H1 (cell line): ENCODE measurements around the gene LIG1. TPM values are rescaled to one million over a fixed set of nuclear protein-coding genes. Genes with fewer than 3 reads are reported as not detected.
"Not testable (repeated sequence)": the region's sequence is repeated elsewhere in the genome, so short reads cannot be mapped to it uniquely, and the experiment has no call there.

Experiments used
- CTCF ChIA-PET: fragments of 300-600 bp; sonication (Branson Sonifier 250); formaldehyde crosslinking; loops from one replicate; lab custom pipeline; 2021; ENCODE audit not compliant: partially characterized antibody; lab: Charles Lee
- POLR2A ChIA-PET: fragments of 300-600 bp; sonication (Branson Sonifier 250); formaldehyde crosslinking; loops from one replicate; lab custom pipeline; 2021; ENCODE audit warnings: inconsistent platforms; ENCODE audit not compliant: partially characterized antibody; lab: Charles Lee
- DNase-seq, 2 experiments: peaks; one replicate each; pipeline versions ENCODE4 v3.0.0 to v3.0.0-alpha.2; 2010 to 2022; ENCODE audit warnings: low spot score in 2 of 2, low read depth in 1 of 2, mixed read lengths in 1 of 2
- FAIRE-seq: peaks from 2 replicates; lab custom pipeline; 2011; peaks lifted over from hg19 to GRCh38; lab: Jason Lieb, UNC
- H2AFZ ChIP-seq: 2 replicates; pipeline ENCODE4 v1.8.1; 2012; ENCODE audit warnings: low read length, inconsistent platforms
- H2AK5ac ChIP-seq: 2 replicates; pipeline ENCODE4 v1.6.1; 2013; ENCODE audit warnings: low read depth, low read length
- H2BK120ac ChIP-seq: replicated peaks from 2 replicates; pipeline ENCODE3; 2013; ENCODE audit warnings: low read depth, low read length, inconsistent platforms
- H2BK12ac ChIP-seq: 2 replicates; pipeline ENCODE4 v1.6.1; 2013; ENCODE audit warnings: low read depth, low read length
- H2BK15ac ChIP-seq: 2 replicates; pipeline ENCODE4 v1.6.1; 2013; ENCODE audit warnings: low read length
- H2BK20ac ChIP-seq: 2 replicates; pipeline ENCODE4 v1.6.1; 2013; ENCODE audit warnings: low read length
- H2BK5ac ChIP-seq: 2 replicates; pipeline ENCODE4 v1.6.1; 2013; ENCODE audit warnings: low read depth, low read length
- H3K14ac ChIP-seq: 2 replicates; pipeline ENCODE4 v1.6.1; 2013; ENCODE audit warnings: inconsistent platforms; ENCODE audit not compliant: insufficient read length
- H3K18ac ChIP-seq: 2 replicates; pipeline ENCODE4 v1.6.1; 2013; ENCODE audit warnings: low read length; ENCODE audit errors: extremely low read depth
- H3K23ac ChIP-seq: 2 replicates; pipeline ENCODE4 v1.6.1; 2013; ENCODE audit warnings: inconsistent platforms; ENCODE audit not compliant: insufficient read length
- H3K23me2 ChIP-seq: 2 replicates; pipeline ENCODE4 v1.6.1; 2013; ENCODE audit warnings: low read depth, low read length
- H3K27ac ChIP-seq: 2 replicates; pipeline ENCODE4 v1.6.1; 2011; ENCODE audit warnings: low read depth, low read length, inconsistent platforms
- H3K27me3 ChIP-seq, 4 experiments: replicated peaks in 1 of 4; 1 replicate in 1 of 4; 2 replicates in 3 of 4; pipeline versions ENCODE4 v1.6.1 to v1.8.1; 2011 to 2013; ENCODE audit warnings: low read length in 3 of 4, mild to moderate bottlenecking in 3 of 4, inconsistent platforms in 2 of 4, mixed read lengths in 2 of 4, moderate library complexity in 1 of 4; ENCODE audit not compliant: control insufficient read depth in 3 of 4, insufficient read depth in 3 of 4; ENCODE audit errors: extremely low read depth in 1 of 4
- H3K36me3 ChIP-seq, 4 experiments: 2 replicates each; pipeline versions ENCODE4 v1.6.1 to v1.8.1; 2011 to 2013; ENCODE audit warnings: mild to moderate bottlenecking in 4 of 4, low read length in 3 of 4, moderate library complexity in 2 of 4, control low read depth in 1 of 4, inconsistent platforms in 1 of 4; ENCODE audit not compliant: insufficient read depth in 4 of 4, control insufficient read depth in 2 of 4
- H3K4ac ChIP-seq: replicated peaks from 2 replicates; pipeline ENCODE3; 2013; ENCODE audit warnings: low read length, low read depth, mixed read lengths, inconsistent platforms; ENCODE audit not compliant: insufficient read length
- H3K4me1 ChIP-seq, 4 experiments: replicated peaks in 1 of 4; 1 replicate in 1 of 4; 2 replicates in 3 of 4; pipeline versions ENCODE4 v1.6.1 to v1.8.1; 2011 to 2013; ENCODE audit warnings: low read length in 3 of 4, inconsistent platforms in 2 of 4, mixed read lengths in 1 of 4; ENCODE audit not compliant: insufficient read depth in 4 of 4, control insufficient read depth in 3 of 4
- H3K4me2 ChIP-seq, 2 experiments: 2 replicates each; pipeline versions ENCODE4 v1.6.1 to v1.8.1; 2011 to 2013; ENCODE audit warnings: low read depth in 2 of 2, low read length in 2 of 2, control low read depth in 1 of 2, inconsistent platforms in 1 of 2, mild to moderate bottlenecking in 1 of 2; ENCODE audit not compliant: insufficient read depth in 1 of 2
- H3K4me3 ChIP-seq, 4 experiments: fragments of 200-600, 300-600 bp in 1 of 4; sonication (generic), shearing (Covaris generic), sonication (Bioruptor Twin) in 1 of 4; 2 replicates each; pipeline versions ENCODE4 v1.5.1 to v1.8.1; 2011 to 2016; ENCODE audit warnings: low read length in 4 of 4, low read depth in 3 of 4, control low read depth in 2 of 4, inconsistent platforms in 2 of 4, mild to moderate bottlenecking in 2 of 4, mixed read lengths in 1 of 4, moderate library complexity in 1 of 4; ENCODE audit not compliant: insufficient read depth in 2 of 4; ENCODE audit errors: extremely low read depth in 1 of 4
- H3K56ac ChIP-seq: replicated peaks from 2 replicates; pipeline ENCODE3; 2013; ENCODE audit warnings: low read depth, mild to moderate bottlenecking, mixed read lengths, low read length, inconsistent platforms; ENCODE audit not compliant: insufficient read length
- H3K79me1 ChIP-seq: 2 replicates; pipeline ENCODE4 v1.6.1; 2013; ENCODE audit warnings: low read depth, low read length, control low read depth
- H3K79me2 ChIP-seq, 2 experiments: 2 replicates each; pipeline versions ENCODE4 v1.6.1 to v1.8.1; 2012 to 2013; ENCODE audit warnings: low read length in 2 of 2, mild to moderate bottlenecking in 2 of 2, inconsistent platforms in 1 of 2; ENCODE audit not compliant: insufficient read depth in 2 of 2, control insufficient read depth in 1 of 2
- H3K9ac ChIP-seq, 4 experiments: replicated peaks in 1 of 4; 1 replicate in 1 of 4; 2 replicates in 3 of 4; pipeline versions ENCODE4 v1.6.1 to v1.8.1; 2011 to 2013; ENCODE audit warnings: low read depth in 3 of 4, low read length in 3 of 4, control low read depth in 2 of 4, mild to moderate bottlenecking in 2 of 4, moderate library complexity in 2 of 4, inconsistent platforms in 1 of 4; ENCODE audit errors: extremely low read depth in 1 of 4
- H3K9me3 ChIP-seq, 2 experiments: 2 replicates each; pipeline versions ENCODE4 v1.6.1 to v1.8.1; 2012 to 2013; ENCODE audit warnings: mild to moderate bottlenecking in 2 of 2, moderate library complexity in 2 of 2, control low read depth in 1 of 2, inconsistent platforms in 1 of 2, low read depth in 1 of 2, low read length in 1 of 2, mixed read lengths in 1 of 2; ENCODE audit not compliant: insufficient read depth in 2 of 2
- H4K20me1 ChIP-seq, 2 experiments: replicated peaks in 1 of 2; 2 replicates each; pipeline versions ENCODE3 to v1.8.1; 2011 to 2013; ENCODE audit warnings: inconsistent platforms in 2 of 2, low read length in 2 of 2, mild to moderate bottlenecking in 1 of 2; ENCODE audit not compliant: insufficient read depth in 2 of 2, control insufficient read depth in 1 of 2
- H4K5ac ChIP-seq: 2 replicates; pipeline ENCODE4 v1.6.1; 2013; ENCODE audit warnings: low read length, low read depth, mixed read lengths, inconsistent platforms; ENCODE audit not compliant: insufficient read length
- H4K8ac ChIP-seq: 2 replicates; pipeline ENCODE4 v1.8.0; 2013; ENCODE audit warnings: mild to moderate bottlenecking, moderate library complexity, low read length, inconsistent platforms; ENCODE audit not compliant: insufficient read depth; ENCODE audit errors: extremely low read depth
- H4K91ac ChIP-seq: replicated peaks from 2 replicates; pipeline ENCODE3; 2013; ENCODE audit warnings: low read length, mixed read lengths, inconsistent platforms; ENCODE audit not compliant: insufficient read length
- KDM1A ChIP-seq: fragments of 200-600, 300-600 bp; sonication (generic); IDR thresholded peaks from 2 replicates; pipeline ENCODE4 v1.7.1; 2016; ENCODE audit warnings: mild to moderate bottlenecking, low read length, borderline replicate concordance
- WGBS, 2 experiments: shearing (Covaris generic) in 1 of 2; methylation state at CpG; one replicate each; pipeline versions ENCODE4 v1.1.6 to v1.1.7; 2013 to 2015; ENCODE audit warnings: low lambda C conversion rate in 2 of 2, mixed read lengths in 2 of 2, inconsistent platforms in 1 of 2, low coverage in 1 of 2, missing lambda C conversion rate in 1 of 2; ENCODE audit not compliant: insufficient replicate concordance in 2 of 2, insufficient coverage in 1 of 2, insufficient read length in 1 of 2; ENCODE audit errors: extremely low coverage in 1 of 2, missing lambda C conversion rate in 1 of 2; 5-methylcytosine and 5-hydroxymethylcytosine counted together
- polyA plus RNA-seq, 7 experiments: library from polyadenylated mRNA; depleted of rRNA in 3 of 7; stranded (reverse) in 5 of 7; unstranded in 2 of 7; fragments of >200 nt in 5 of 7; fragments of 200-250 nt in 2 of 7; gene quantifications; 1 replicate in 5 of 7; 2 replicates in 1 of 7; 4 replicates in 1 of 7; pipeline versions ENCODE4 v1.2.1 to v1.2.3, GENCODE V29; 2011 to 2013; ENCODE audit warnings: missing spikeins in 2 of 7, mixed read lengths in 2 of 7
- total RNA-seq: library from RNA; stranded (reverse); fragmentation: NEBNext Ultra II Directional; extraction: Animal tissue kit (Norgen Biotek cat#: 25700); gene quantifications from 2 replicates; pipeline ENCODE4 v1.2.1, GENCODE V29; 2021

Gene LIG1
- total and polyA plus RNA-seq, 2 of the 8 experiments (the other 6 are each of a cell fraction or from before 2014, with no cell fraction given) = 67.6 to 113 TPM

GRCh38 chr19:48081106-48081505 lies 89.0 kb downstream of the LIG1 start (continued):
- TF ChIP-seq KDM1A = no peak

- H3K4me3 ChIP-seq, H3K23ac ChIP-seq: not testable (repeated sequence)
Observed at GRCh38 chr19:48070177-48070769, 99.9 kb downstream of the LIG1 start.

More at GRCh38 chr19:48070177-48070769, 99.9 kb downstream of the LIG1 start:
- H3K9me3 ChIP-seq, H3K14ac ChIP-seq, H3K18ac ChIP-seq, H3K79me2 ChIP-seq, H2BK120ac ChIP-seq, H4K91ac ChIP-seq, H4K8ac ChIP-seq, H3K27ac ChIP-seq, H2BK15ac ChIP-seq, H3K4me2 ChIP-seq, H2AFZ ChIP-seq, DNase-seq, H3K4me1 ChIP-seq, H3K23me2 ChIP-seq, FAIRE-seq, H4K5ac ChIP-seq, H3K79me1 ChIP-seq, H2BK5ac ChIP-seq, H3K4ac ChIP-seq, H2BK12ac ChIP-seq, H3K36me3 ChIP-seq, H3K9ac ChIP-seq, H4K20me1 ChIP-seq, H2BK20ac ChIP-seq, H3K56ac ChIP-seq, H3K27me3 ChIP-seq, H2AK5ac ChIP-seq: not testable (repeated sequence)
- 84% methylated on average over 3 of the region's 3 CpGs; no CpG with 5 or more reads in 1 of the 2 experiments for WGBS, 2 experiments
- ChIA-PET POLR2A (interaction anchor here (0.6 to 1.0 kb wide), 4 partner anchors 9 to 107 kb away, joined by 3 read pairs; no protein-coding TSS in a partner anchor), CTCF (interaction anchor here (0.7 to 1.9 kb wide), 14 partner anchors 10 to 133 kb away, joined by 3 to 17 read pairs (median 4); no protein-coding TSS in a partner anchor)
